Measurements from ENCODE around the gene WIPF2.
A peak's percentile ranks its signal among the peaks of the same experiment; 100 is the strongest.

WIPF2 gene

GRCh38 chr17:40287494-40288369, 68.6 kb downstream of the WIPF2 start, which contains the start of gene CDC6:
Gene CDC6 (plus strand): TSS chr17:40287879. CDS start chr17:40289421, 1,542 bp downstream.
- H3K27me3 ChIP-seq (ENCODE audit: insufficient read depth, low read depth), result no peaks in the 10 kb centered on the region
- no peak for TF ChIP-seq CTCF (conservative IDR thresholded peaks at IDR 0.05; ENCODE audit: low read depth, low read length)
- peaks cover 5% of the 10 kb centered on the region; the same call in 1 of the 2 replicates for H3K36me3 ChIP-seq (ENCODE audit: insufficient read depth)
- peak within 1 kb of the TSS; percentile 46; the same call in 1 of the 2 replicates for H2AFZ ChIP-seq (ENCODE audit: low read depth)
- H3K79me2 ChIP-seq (ENCODE audit: insufficient read depth, low read depth), result peaks cover 45% of the 10 kb centered on the region
- no peak within 1 kb of the TSS for H3K4me3 ChIP-seq (IDR thresholded peaks at IDR 0.05; ENCODE audit: insufficient read depth, low read depth, low read length)
- peaks cover 49% of the 10 kb centered on the region for H3K4me1 ChIP-seq (ENCODE audit: low read depth, poor library complexity, severe bottlenecking)
- H3K27ac ChIP-seq, result peak within 1 kb of the TSS; percentile 78
- H4K20me1 ChIP-seq (ENCODE audit: insufficient read depth), result 0 out of 2 replicates have a peak, but pooled peaks cover 3% of the 10 kb centered on the region
- peak within 1 kb of the TSS; percentile 84 for H3K9ac ChIP-seq
- peak within 1 kb of the TSS; percentile 68 for H3K4me2 ChIP-seq

GRCh38 chr17:40290629-40291280, 71.7 kb downstream of the WIPF2 start:
- Histone ChIP-seq H3K4me2 (peak overlapping the region; percentile 8; the same call in 1 of the 2 replicates), H4K20me1 (ENCODE audit: insufficient read depth) (0 out of 2 replicates have a peak, but pooled peaks cover 3% of the 10 kb centered on the region), H3K36me3 (ENCODE audit: insufficient read depth) (peaks cover 5% of the 10 kb centered on the region; the same call in 1 of the 2 replicates), H3K9ac (no peak overlapping the region; the same call in 1 of the 2 replicates), H3K79me2 (ENCODE audit: insufficient read depth, low read depth) (peaks cover 45% of the 10 kb centered on the region), H3K4me3 (IDR thresholded peaks at IDR 0.05; ENCODE audit: insufficient read depth, low read depth, low read length) (no peak overlapping the region), H2AFZ (ENCODE audit: low read depth) (no peak overlapping the region), H3K27me3 (ENCODE audit: insufficient read depth, low read depth) (no peaks in the 10 kb centered on the region), H3K4me1 (ENCODE audit: low read depth, poor library complexity, severe bottlenecking) (peaks cover 32% of the 10 kb centered on the region), H3K27ac (no peak overlapping the region; the same call in 1 of the 2 replicates)
- TF ChIP-seq CTCF (conservative IDR thresholded peaks at IDR 0.05; ENCODE audit: low read depth, low read length), result peak; percentile 67

- Histone ChIP-seq H3K36me3 (ENCODE audit: insufficient read depth) (peaks cover 5% of the 10 kb centered on the region; the same call in 1 of the 2 replicates), H3K27ac (no peak overlapping the region; the same call in 1 of the 2 replicates), H4K20me1 (ENCODE audit: insufficient read depth) (0 out of 2 replicates have a peak, but pooled peaks cover 3% of the 10 kb centered on the region), H3K27me3 (ENCODE audit: insufficient read depth, low read depth) (no peaks in the 10 kb centered on the region), H3K4me1 (ENCODE audit: low read depth, poor library complexity, severe bottlenecking) (peaks cover 32% of the 10 kb centered on the region), H3K79me2 (ENCODE audit: insufficient read depth, low read depth) (peaks cover 45% of the 10 kb centered on the region), H2AFZ (ENCODE audit: low read depth) (no peak overlapping the region), H3K9ac (no peak overlapping the region; the same call in 1 of the 2 replicates), H3K4me2 (no peak overlapping the region), H3K4me3 (IDR thresholded peaks at IDR 0.05; ENCODE audit: insufficient read depth, low read depth, low read length) (no peak overlapping the region)
- no peak for TF ChIP-seq CTCF (conservative IDR thresholded peaks at IDR 0.05; ENCODE audit: low read depth, low read length)
Measured at GRCh38 chr17:40291281-40291664, 72.2 kb downstream of the WIPF2 start.

- H4K20me1 ChIP-seq (ENCODE audit: insufficient read depth), result 0 out of 2 replicates have a peak, but pooled peaks cover 3% of the 10 kb centered on the region
- peaks cover 39% of the 10 kb centered on the region for H3K79me2 ChIP-seq (ENCODE audit: insufficient read depth, low read depth)
- H3K27ac ChIP-seq, result no peak overlapping the region
- H3K4me3 ChIP-seq (IDR thresholded peaks at IDR 0.05; ENCODE audit: insufficient read depth, low read depth, low read length), result no peak overlapping the region
- peaks cover 15% of the 10 kb centered on the region; the same call in 1 of the 2 replicates for H3K36me3 ChIP-seq (ENCODE audit: insufficient read depth)
- TF ChIP-seq CTCF (conservative IDR thresholded peaks at IDR 0.05; ENCODE audit: low read depth, low read length), result no peak
- H3K27me3 ChIP-seq (ENCODE audit: insufficient read depth, low read depth), result no peaks in the 10 kb centered on the region
- no peak overlapping the region for H3K9ac ChIP-seq
- no peak overlapping the region for H2AFZ ChIP-seq (ENCODE audit: low read depth)
- H3K4me2 ChIP-seq, result no peak overlapping the region
- peaks cover 29% of the 10 kb centered on the region for H3K4me1 ChIP-seq (ENCODE audit: low read depth, poor library complexity, severe bottlenecking)
Measured at GRCh38 chr17:40293363-40293762, 74.3 kb downstream of the WIPF2 start.
